Measurements from ENCODE around the gene MSX1.

The MSX1 gene

GRCh38 chr4:4868040-4868757 is 8.7 kb downstream of the MSX1 start:
- ChIA-PET CTCF (no interaction called here), POLR2A (ENCODE audit: low non-redundant PET) (no interaction called here)
- TF ChIP-seq CTCF (conservative IDR thresholded peaks at IDR 0.05; ENCODE audit: low read depth): no peak
- no peak for DNase-seq (ENCODE audit: low spot score)
- H3K27ac ChIP-seq: no peak overlapping the region

- no peak overlapping the region for H3K27ac ChIP-seq
- CTCF ChIA-PET: interaction anchor here (0.7 kb wide), 1 partner anchor 108 kb away, joined by 3 read pairs; no protein-coding TSS in a partner anchor
- no peak for DNase-seq (ENCODE audit: low spot score)
- no peak for TF ChIP-seq CTCF (conservative IDR thresholded peaks at IDR 0.05; ENCODE audit: low read depth)
- POLR2A ChIA-PET (ENCODE audit: low non-redundant PET): no interaction called here
Observed at GRCh38 chr4:4868758-4869723, 9.6 kb downstream of the MSX1 start.

DNA sequence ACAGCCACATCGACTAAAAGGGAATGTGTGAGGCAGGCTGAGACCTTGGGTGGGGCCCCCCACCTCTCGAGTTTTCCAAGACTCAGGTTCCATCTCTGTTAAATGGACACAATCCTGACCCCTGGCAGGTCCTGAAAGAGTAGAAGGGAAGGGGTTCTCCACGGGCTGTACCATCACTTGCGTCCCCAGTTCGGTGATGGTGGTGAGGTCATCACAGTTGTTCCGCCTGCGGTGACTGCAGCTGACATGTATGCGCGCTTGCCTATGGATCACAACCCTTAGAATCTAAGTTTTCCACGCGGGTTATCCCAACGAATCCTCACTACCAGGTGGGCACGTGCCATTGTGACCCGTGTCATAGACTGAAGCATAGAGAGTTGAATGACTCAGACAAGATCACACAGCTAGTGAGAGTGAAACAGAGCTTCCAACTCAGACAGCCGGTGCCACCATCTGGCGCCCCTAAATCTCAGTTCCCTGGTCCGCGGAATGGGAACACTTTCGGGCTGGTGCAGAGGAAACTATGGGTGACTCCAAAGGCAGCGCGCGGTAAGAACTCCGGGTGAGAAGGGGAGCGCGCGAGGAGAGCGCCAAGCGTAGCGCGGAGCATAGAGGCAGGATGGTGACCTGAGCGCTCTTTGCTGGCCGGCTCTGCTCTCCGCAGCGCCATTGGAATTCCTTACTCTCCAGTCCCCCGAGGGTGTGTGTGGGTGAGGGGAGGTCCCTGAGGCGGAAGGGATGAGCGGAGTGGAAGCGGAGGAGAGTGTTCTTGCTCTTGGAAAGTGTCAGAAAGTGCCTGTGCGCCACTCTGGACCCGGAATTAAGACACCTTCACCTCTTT is 10.5 kb downstream of the MSX1 start:
- H3K27ac ChIP-seq: no peak overlapping the region
- no peak for DNase-seq (ENCODE audit: low spot score)
- ChIA-PET CTCF (interaction anchor here (0.7 kb wide), 1 partner anchor 107 kb away, joined by 3 read pairs; no protein-coding TSS in a partner anchor), POLR2A (ENCODE audit: low non-redundant PET) (no interaction called here)
- no peak for TF ChIP-seq CTCF (conservative IDR thresholded peaks at IDR 0.05; ENCODE audit: low read depth)

DNA sequence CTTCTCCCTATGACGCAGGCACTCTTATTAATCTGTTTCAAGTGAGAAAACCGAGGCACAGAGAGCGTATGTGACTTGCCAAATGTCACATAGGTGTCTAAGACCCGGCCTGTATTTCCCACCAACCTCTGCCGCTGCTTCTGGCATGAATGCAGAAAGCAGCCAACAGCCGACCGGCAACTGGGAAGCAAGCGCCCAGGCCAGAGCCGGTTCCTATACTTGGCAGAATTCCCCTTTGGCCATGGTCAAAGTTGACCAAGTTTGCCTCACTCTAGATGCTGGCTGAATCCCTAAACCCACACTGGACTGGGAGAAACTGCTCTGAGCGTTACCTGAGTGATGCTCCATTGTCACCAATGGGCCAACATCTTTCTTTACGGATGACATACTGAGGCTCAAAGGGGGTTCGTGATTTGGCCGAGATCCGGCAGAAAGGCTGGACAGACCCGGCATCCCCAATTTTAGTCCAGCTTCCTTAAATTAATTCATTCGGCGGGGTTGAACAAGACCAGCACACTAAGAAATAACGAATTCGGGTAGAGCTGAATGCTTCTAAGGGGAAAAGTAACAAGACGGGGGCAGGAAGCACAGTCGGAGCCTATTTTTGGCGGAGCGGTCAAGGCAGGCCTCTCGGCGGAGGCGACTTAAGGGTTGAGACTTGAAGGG is 11.2 kb downstream of the MSX1 start:
- H3K27ac ChIP-seq: no peak overlapping the region
- ChIA-PET CTCF (no interaction called here), POLR2A (ENCODE audit: low non-redundant PET) (no interaction called here)
- no peak for TF ChIP-seq CTCF (conservative IDR thresholded peaks at IDR 0.05; ENCODE audit: low read depth)
- no peak for DNase-seq (ENCODE audit: low spot score)

GRCh38 chr4:4871242-4871572 is 11.7 kb downstream of the MSX1 start:
- CTCF ChIA-PET: no interaction called here
- POLR2A ChIA-PET (ENCODE audit: low non-redundant PET): no interaction called here
- no peak for TF ChIP-seq CTCF (conservative IDR thresholded peaks at IDR 0.05; ENCODE audit: low read depth)
- H3K27ac ChIP-seq: no peak overlapping the region
- no peak for DNase-seq (ENCODE audit: low spot score)

Measured in RWPE1 (cell line).